Measurements from ENCODE around the gene ERICH3. TPM values are rescaled to one million over a fixed set of nuclear protein-coding genes. Genes with fewer than 3 reads are reported as not detected.

Gene ERICH3, protein sequence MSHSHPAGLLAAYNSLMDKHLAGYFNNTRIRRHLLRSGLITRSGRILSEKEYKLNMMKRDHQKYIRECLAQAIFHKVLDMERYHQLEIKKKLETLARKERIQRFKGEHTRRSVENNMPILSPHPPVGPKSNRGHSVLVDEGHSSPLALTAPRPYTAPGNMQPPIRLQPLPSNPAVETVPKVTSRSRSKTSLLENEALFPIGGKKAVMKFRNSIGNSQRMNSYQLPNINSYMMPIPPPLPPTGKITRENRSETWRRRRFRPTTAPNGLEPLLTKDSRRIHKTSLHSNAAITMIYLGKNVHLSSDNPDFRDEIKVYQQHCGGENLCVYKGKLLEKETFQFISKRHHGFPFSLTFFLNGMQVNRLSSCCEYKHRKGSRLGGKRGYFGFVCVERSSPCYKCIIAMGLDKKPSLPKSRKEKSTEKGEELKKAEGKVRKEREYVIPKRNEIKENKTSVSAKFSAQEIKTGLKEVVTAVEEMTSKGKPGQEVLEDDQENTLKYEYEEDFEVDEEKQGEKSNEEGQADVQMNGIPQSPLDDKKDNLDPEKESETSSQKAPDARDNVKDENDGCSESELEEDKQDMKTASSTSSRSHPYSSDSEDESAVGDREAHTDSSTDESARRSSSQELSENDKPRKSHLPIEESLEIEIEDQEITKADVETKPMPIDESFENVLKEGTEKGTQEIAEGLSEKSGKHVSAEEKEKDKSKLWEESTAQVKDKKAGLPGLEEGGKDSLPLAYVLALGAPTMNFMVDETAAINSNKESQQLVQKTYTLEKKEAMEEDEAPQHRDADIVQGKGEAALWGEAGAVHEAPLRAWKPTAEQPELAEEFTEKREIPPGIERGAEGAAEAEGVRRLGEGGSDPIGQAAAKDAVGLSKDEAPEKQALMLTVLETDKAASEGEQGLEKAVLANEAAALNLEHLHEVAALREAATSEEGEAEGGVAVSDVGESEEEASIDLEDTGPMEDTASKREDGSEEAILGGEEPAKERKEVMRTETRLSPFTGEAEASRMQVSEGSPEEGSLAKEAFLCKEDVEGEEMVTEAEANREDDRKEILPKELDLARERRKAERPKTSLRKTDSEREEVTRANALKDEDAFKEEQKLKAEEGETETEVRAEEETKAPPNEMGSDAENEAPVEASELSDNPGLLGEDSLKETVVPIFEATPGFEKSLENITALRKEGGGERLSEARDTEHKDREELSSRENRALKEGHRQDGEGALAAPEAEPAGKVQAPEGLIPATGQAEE (N-terminal part only)
- total RNA-seq = not detected in 2 replicates

DNA sequence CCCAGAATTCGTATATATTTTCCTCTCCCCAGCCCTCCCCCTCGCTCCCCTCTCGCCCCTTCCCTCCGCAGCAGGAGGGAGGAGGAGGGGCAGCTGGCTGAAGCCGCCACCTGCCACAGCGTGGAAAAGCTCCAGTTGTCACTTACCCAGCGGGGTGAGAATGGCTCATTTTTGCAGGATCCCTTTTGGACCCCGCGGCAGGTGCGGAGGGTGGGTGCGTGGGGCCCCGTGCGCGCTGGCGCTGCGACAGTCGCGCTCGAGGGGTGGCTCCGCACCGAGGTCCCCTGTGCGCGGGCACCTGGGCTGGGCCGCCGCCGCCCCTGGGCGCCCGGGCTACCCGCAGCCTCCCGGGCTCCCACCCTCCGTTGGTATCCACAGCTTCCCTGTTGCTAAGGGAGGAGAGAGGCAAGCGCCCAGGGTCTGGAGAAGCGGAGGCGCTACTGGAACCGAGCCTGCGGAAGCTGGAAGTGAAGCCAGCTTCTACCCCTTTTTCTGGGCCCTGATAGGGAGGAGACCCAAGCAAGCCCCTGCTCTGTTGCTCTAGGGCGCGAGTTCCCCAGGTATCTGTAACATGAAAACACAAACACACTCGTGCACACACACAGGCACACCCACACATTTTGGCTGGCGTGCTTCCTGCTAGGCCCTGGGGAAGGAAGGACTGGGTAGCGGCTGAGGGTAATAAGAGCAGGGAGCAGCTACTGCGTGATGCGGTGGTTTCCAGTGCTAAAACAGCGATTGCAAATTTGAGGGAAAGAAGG, at the start of gene ERICH3:
Gene ERICH3, minus strand, starts transcription at position 442 of the 761 bp plus-strand sequence. Its CDS starts 273 bp downstream, at position 169.
- DNase-seq (ENCODE audit: low read depth in 2 of 2) = no peak

DNA sequence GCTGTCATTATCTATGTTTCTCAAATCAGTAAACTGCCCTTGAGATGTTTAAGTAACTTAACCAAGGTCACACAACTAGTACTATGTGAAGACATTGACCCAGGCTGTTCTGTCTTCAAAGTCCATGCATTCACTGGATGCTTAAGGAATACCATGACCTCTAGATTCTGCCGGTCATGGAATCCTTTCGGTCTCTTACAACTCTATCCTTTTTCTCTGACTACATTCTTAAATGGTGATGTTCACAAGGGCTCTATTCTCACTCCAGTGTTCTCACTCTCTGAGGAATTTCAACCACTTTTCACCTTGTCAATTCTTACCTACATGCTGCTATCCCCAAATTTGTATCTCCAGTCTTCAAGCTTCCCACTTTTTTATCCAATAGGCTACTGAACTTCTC, 44.0 kb upstream of the ERICH3 start:
- no peak for DNase-seq (ENCODE audit: low read depth in 2 of 2)

DNA sequence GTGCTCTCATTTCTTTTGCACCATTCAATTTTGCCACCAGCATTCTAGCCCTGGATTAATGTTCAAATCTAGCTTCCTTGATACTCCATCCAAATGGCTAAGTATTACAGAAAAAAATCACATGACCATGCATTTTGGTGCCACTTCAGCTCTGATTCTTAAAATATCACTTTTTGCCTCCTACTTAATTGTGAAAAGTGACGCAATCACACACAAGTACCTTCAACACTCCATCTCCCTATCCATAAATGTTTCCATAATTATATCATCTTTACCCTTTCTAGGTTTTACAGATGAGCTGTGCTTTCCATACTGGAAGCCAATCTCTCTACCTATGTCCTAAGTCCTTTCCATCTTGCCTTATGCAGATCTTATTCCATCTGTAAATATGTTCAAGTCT, 43.2 kb upstream of the ERICH3 start:
- DNase-seq (ENCODE audit: low read depth in 2 of 2) = no peak

DNA sequence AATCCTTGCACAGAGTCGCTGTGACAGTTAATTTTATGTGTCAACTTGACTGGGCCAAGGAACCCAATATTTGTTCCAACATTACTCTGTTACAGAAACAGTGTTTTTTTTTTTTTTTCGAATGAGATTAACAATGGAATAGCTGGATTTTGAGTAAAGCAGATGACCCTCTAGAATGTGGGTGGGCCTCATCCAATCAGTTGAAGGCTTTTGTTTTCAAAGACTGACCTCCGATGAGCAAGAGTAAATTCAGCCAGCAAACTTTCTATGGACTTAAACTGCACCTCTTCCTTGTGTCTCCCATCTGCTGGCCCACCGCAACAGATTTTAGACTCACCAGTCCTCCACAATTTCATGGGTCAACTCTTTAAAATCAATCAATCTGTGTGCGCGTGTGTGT, 42.2 kb upstream of the ERICH3 start:
- no peak for DNase-seq (ENCODE audit: low read depth in 2 of 2)

DNA sequence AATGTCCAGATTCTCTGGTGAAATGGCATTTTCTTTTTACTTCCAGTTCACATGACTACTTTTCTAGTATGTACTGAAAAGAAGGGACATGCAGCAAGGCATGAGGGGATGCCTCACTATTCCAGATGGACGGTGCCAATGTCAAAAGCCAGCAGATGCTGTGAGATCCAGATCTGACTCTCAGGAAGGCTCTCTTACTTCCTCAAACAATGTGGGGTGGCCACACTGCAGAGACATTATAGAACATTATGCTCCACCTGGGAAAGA, 41.6 kb upstream of the ERICH3 start:
- DNase-seq (ENCODE audit: low read depth in 2 of 2) = no peak

DNA sequence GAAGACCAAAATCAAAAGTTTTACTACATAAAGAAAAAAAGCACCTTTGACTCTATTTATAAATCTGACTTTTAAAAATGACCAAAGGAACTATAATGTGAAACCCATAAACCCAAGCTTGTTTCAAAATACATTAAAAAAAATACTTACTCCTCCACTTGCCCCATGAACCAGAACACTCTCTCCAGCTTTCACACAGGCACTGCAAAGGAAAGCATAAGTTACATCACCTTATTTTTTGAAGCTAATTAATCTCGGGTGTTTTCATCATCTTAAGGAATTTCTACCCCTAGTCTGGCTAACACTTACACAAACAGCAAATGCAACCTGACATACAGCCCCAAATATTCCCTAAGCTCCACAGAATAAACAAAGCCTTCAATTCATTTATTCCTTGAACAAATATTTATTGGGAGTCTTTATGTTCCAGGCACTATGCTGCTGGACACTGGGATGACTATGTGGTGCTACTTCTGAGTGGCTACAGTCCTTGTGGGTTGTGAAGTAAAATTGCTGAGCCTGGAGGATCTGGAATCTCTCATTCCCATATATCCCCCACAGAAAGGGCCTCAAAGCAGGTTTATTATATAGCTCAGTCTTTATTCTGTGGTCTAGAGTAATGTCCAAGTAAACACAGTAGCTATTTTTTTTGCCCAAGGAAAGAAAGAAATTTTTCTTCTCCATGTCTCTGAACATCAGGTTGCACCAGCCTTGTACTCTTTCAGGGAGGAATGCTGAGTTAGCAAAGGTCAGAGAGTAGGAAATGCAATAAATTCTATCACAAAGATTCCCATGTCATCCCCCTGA, 41.0 kb upstream of the ERICH3 start:
- no peak for DNase-seq (ENCODE audit: low read depth in 2 of 2)

DNA sequence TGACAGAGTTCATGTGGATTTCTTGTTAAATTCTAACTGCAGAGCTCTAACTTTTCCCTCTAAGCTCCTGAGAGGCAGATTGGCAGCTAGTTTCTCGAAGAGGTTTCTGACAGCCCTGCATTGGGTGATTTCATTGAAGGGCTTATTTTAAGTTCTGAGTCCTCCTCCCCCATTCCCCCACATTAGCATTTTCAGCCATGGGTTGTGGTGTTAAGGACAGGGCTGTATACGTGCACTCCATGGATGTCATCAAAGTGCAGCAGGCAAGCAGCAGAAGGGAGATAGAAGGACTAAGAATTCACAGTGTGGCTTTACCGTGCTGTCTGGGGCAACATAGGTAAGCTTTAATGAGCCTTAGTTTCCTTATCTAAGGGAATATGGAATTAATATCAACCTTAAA, 40.3 kb upstream of the ERICH3 start:
- DNase-seq (ENCODE audit: low read depth in 2 of 2) = no peak

DNA sequence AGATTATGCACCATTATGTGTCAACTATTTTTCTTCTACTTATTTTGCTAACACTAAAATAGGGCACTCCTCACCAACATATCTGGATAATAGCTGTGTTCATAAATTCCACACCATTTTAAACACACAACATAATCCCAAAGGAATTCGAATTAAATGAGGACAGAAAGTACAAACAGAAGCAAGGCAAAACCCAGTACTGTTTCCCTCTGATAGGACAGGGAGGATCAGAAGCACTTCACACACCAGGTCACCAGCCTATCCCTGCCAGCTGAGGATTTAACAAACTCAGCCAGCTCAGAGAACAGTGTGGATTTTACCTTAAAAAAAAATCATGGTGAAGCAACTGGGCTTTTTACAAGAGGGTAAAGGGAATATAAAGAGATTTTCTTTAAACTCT, 39.3 kb upstream of the ERICH3 start:
- no peak for DNase-seq (ENCODE audit: low read depth in 2 of 2)

DNA sequence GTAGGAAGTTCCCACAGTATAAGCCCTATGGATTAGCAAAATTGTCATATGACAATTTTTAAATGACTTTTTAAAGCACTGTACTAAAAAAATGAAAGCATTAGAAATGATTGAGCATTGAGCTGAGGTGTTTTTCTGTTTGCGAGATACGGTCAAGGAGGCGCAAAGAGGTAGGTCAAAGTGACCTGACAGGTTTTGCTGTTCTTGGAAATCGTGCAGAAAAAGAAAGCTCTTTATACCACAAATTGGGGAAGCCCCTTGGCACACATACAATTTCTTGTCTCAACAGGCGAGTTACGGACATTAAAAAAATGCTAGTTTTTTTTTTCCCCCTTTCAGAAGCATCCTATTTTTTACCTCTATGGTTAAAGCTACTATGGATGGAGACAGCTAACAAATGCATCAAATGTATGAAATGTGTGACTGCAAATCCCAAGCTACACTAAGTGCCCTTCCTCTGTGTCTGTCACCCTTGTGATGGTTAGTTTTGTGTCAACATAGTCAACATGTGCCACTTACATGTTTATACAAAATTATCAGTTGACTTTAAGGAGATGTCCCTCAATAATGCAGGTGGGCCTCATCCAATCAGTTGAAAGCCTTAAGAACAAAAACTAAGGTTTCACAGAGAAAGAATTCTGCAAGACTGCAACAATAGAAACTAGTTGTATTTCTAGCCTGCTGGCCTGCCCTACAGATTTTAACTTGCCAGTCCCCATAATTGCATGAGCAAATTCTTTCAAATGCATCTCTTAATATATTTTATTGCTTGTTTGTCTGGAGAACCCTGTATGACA, 30.0 kb upstream of the ERICH3 start:
- DNase-seq (ENCODE audit: low read depth in 2 of 2) = no peak

DNA sequence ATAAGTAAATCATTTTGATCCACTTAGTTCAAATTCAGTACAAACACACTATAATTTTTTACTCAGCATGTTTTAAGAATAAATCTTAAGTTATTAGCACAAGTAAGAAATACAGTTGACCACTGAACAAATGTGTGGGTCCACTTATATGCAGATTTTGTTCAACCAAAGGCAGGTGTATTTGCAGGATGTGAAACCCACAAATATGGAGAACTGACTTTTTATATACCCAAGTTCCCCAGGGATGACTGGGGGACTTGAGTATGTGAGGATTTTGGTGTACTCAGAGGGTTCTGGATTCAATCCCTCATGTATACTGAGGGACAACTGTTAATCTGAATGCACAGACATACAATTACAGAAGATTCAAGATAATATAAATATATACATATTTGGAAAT, 25.7 kb upstream of the ERICH3 start:
- no peak for DNase-seq (ENCODE audit: low read depth in 2 of 2)

DNA sequence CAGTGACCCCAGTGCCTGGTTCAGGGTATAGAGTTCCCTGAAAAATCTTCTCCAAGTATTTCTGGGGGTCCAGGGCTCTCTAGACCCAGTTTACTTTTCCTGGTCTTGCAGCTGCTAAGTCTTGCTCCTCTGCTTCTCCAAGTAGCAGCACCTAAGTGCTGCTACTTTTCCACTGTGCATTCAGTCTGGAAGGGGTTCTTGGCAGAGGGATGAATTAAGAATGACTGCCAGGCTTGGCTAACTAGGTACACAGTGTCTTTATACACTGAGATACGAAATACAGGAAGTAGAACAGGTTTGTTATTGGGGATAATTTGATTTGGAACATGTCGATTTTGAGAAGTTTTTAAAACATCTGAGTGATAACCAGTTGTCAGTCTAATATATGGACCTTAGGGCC, 24.2 kb upstream of the ERICH3 start:
- DNase-seq (ENCODE audit: low read depth in 2 of 2) = no peak

DNA sequence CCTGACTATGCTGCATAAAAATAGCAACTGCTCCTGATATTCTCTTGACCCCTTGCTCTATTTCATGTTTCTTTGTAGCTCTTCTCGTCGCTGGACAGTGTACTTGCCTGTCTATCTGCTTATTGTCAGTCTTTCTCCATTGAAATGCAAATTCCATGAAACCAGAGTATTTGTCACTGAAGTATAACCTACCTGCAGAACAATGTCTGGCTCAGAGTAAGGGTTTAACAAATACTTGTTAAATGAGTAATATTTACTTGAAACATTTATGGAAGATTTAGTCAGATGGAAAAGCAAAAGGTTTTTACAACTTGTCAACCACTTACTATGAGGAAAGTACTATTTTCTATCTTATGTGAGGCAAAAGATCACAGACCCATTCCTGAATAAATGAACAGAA, 19.9 kb upstream of the ERICH3 start:
- peak; percentile 24 to 59 for DNase-seq (ENCODE audit: low read depth in 2 of 2)

DNA sequence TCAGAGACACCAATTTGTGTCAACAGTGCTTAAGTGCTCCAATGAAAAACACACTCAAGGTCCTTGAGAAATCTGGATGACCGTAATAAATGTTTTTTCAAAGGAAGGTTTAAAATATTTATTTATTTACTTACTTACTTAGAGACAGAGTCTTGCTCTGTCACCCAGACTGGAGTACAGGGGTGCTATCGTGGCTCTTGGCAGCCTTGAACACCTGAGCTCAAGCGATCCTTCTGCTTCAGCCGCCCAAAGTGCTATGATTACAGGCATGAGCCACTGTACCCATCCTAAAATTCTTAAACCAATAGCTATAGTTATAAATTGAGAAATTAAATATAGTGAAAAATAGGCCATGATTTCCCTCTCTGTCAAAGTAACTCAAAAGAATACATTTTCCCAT, 17.3 kb upstream of the ERICH3 start:
- DNase-seq (ENCODE audit: low read depth in 2 of 2) = no peak

DNA sequence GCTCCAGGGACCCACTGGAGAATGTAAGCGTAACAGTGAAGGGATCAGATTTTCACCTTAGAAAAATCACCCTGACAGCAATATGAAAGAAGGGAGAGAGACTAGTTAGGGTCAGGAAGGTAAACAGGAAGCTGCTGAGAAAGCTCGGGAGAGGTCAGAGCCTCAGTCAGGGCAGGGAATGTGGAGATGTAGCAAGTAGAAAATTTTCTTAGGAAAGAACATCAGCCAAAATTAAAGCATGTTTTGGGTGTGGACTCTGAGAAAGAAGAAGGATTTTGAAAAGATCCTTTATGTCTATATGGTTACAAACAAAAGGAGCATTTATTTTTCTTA, 16.7 kb upstream of the ERICH3 start:
- no peak for DNase-seq (ENCODE audit: low read depth in 2 of 2)

DNA sequence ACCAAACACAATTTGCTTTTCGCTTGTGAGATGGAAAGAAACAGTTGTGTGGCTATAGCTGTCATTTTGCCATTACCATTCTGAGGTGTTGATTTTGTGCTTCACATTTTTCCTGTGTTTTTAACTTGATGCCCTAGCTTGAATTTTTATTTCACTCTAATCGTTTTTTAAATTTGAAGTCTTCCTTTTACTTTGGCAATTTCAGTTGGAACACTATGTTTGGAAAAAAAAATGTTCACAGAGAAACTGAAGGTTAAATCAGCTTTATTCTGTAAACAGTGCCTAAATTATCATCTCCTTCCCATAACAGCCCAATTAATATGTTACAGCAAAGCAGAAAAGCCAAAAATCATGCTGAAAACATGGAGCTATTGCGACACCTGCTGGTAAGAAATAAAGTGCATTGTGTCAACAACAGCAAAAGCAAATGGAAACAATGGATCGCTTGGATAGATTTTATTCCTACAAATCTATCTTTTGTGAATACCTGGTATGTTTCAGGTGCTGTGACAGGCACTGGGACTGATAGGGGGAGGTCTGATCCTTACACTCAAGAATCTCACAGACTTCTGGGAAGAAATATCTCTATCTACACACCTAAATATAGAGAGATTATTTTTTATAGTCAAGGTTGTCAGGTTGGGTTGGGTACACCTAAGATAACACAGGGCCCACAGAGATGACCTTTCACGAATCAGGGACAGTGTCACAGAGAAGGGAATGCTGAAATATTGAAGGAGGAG, 16.2 kb upstream of the ERICH3 start:
- peak; percentile 43 to 59 for DNase-seq (ENCODE audit: low read depth in 2 of 2)

DNA sequence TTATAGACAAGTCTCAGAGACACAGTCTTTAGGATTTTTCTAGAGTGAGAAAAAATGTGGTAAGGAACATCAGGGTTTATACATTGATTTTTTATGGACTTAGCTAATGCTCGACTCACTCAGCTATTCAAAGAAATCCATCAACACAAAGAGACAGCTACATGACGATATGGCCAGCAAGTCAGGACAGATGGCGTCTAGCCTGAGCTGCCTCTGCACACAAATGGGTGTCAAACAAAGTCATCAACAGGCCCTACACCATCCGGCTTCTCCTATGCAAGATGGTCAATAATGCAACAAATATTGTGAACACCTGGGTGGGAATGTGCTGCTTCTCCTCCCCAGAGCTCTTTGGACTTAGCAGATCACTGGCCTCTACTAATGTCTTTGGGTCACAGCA, 13.3 kb upstream of the ERICH3 start:
- DNase-seq (ENCODE audit: low read depth in 2 of 2) = no peak

DNA sequence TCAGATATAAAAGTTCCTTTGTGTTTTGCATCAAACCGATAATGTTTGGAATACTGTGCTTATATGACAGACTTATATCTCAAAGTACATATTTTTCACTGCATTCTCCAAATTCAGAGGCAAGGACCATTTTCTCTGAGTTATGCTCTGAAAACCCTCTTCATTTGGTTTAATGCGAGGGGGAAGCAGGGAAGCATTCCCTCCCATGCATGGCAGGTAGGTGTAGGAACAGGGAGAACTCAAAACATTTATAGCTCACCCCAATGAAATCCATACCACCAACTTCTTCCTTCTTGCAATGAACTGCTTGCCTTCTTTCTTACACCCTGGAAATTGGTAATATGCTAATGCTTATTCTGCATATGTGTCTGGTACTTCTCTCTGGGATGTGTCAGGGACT, 10.7 kb upstream of the ERICH3 start:
- no peak for DNase-seq (ENCODE audit: low read depth in 2 of 2)

DNA sequence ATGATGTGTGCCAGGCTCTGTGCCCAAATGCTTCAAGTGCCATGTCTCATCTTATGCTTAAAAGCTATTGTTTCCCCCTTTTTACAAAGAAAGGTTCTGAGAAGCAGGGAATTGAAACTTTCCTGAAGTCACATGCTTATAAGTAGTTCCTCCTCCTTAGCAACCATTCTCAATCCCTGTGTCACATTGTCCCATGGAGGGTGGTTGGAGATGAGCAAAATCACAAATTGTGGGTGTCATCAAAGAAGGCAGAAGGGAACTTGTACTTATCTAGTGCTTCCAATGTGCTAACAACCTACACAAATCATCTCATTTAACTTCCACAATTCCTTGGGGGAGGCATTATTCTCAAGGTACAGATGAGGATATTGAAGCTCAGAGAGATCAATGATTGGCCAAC, 10.1 kb upstream of the ERICH3 start:
- no peak for DNase-seq (ENCODE audit: low read depth in 2 of 2)

DNA sequence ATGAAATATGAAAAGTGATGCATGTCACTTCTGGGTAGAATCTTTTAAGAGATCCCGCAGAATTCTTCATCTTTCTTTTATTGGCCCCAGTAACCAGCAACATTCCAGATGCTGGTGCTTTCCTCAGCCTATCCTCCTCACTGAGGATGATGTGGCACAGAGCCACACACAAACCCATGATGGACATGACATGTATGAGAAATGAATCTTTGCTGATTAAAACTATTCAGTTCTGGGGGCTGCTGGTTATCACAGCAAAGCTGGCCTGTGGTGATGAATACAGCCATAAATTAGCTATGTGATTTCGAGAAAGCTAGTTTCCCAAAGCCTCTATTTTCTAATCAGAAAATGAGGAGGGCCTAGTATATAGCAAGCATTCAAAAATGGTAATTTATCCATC, 8.3 kb upstream of the ERICH3 start:
- DNase-seq (ENCODE audit: low read depth in 2 of 2) = no peak
